Nephron (organoid): Measurements from ENCODE around the gene GMDS.

Experiments used
- H3K27ac Mint-ChIP-seq, 3 experiments: 2 replicates each; pipeline ENCODE4 v1.8.0; 2020; ENCODE audit warnings: mixed read lengths in 3 of 3, mild to moderate bottlenecking in 2 of 3, moderate library complexity in 1 of 3
- H3K27me3 Mint-ChIP-seq: 2 replicates; pipeline ENCODE4 v1.8.0; 2021; ENCODE audit warnings: low read depth, mild to moderate bottlenecking, moderate library complexity, mixed read lengths
- H3K36me3 Mint-ChIP-seq: 2 replicates; pipeline ENCODE4 v1.8.0; 2020; ENCODE audit warnings: low read depth, mixed read lengths
- H3K4me1 Mint-ChIP-seq: 2 replicates; pipeline ENCODE4 v1.8.0; 2020; ENCODE audit warnings: mixed read lengths
- H3K4me3 Mint-ChIP-seq, 3 experiments: 2 replicates each; pipeline ENCODE4 v1.8.0; 2020; ENCODE audit warnings: mild to moderate bottlenecking in 3 of 3, mixed read lengths in 3 of 3, moderate library complexity in 2 of 3
- H3K9me3 Mint-ChIP-seq: 2 replicates; pipeline ENCODE4 v1.8.0; 2020; ENCODE audit warnings: mixed read lengths
- TF ChIP-seq, protein P1 (sequence below), 3 experiments: fragments of 200-600 bp; sonication (generic); IDR thresholded peaks; one replicate each; pipeline ENCODE4 v1.5.0; 2021; ENCODE audit warnings: antibody characterized with exemption in 3 of 3; ENCODE audit not compliant: unreplicated experiment in 3 of 3

GMDS gene

DNA sequence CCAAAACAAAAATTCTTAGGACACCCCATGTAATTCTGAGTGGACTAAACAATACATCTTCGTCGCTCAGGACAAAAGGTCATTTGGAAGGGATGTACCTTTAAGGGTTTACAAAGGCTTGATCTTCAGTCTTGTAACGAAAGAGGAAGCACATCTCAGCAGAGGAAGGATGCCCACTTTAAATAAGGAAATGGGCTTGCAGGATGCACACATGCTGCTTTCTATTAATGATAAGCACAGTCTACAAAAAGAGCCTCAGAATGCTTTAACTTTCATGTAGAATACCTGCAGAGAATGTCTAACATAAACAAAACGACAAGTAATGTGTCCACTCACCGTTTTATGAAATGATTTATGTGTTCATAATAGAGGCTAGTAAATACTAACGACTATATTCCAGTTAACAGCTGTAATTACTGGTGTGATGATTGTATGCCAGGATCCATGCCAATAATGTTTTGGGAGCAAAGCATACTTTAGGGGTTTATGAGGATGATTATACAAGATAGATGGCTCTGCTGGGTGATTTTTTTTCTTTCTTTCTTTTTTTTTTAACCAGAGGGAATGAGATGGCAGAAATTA, 216.9 kb downstream of the GMDS start:
- Mint-ChIP-seq H3K4me3 (no peak overlapping the region), H3K9me3 (no peaks in the 10 kb centered on the region), H3K36me3 (no peaks in the 10 kb centered on the region), H3K27me3 (peaks cover 4% of the 10 kb centered on the region), H3K27ac (peak overlapping the region in 1 of 3 experiments; percentile 3), H3K4me1 (peaks cover 5% of the 10 kb centered on the region)
- TF ChIP-seq, protein P1, sequence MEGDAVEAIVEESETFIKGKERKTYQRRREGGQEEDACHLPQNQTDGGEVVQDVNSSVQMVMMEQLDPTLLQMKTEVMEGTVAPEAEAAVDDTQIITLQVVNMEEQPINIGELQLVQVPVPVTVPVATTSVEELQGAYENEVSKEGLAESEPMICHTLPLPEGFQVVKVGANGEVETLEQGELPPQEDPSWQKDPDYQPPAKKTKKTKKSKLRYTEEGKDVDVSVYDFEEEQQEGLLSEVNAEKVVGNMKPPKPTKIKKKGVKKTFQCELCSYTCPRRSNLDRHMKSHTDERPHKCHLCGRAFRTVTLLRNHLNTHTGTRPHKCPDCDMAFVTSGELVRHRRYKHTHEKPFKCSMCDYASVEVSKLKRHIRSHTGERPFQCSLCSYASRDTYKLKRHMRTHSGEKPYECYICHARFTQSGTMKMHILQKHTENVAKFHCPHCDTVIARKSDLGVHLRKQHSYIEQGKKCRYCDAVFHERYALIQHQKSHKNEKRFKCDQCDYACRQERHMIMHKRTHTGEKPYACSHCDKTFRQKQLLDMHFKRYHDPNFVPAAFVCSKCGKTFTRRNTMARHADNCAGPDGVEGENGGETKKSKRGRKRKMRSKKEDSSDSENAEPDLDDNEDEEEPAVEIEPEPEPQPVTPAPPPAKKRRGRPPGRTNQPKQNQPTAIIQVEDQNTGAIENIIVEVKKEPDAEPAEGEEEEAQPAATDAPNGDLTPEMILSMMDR (IDR thresholded peaks at IDR 0.05; ENCODE audit: unreplicated experiment in 3 of 3): no peak

DNA sequence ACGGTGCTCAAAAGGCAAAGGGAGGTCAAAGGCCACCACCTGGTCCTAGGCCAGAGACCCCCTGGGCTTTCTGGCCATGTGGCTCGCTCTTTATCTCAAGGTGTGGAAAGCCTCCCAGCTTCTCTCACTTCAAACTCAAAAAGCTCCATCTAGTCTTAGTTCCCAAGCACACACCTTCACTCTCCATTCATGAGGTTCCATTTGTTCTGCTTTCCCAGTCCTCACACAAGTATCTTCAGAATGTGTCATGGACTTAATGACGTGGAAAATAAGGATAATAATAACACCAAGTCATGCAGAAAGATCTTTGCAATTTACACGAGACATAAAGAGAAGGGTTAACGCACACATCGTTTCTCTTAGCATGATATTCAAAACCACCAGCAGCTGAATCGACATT, 219.3 kb downstream of the GMDS start:
- Mint-ChIP-seq H3K4me1 (peaks cover 20% of the 10 kb centered on the region), H3K27ac (no peak overlapping the region), H3K27me3 (peaks cover under 1% of the 10 kb centered on the region), H3K4me3 (no peak overlapping the region), H3K36me3 (no peaks in the 10 kb centered on the region), H3K9me3 (no peaks in the 10 kb centered on the region)
- TF ChIP-seq, protein P1 (IDR thresholded peaks at IDR 0.05; ENCODE audit: unreplicated experiment in 3 of 3): no peak

DNA sequence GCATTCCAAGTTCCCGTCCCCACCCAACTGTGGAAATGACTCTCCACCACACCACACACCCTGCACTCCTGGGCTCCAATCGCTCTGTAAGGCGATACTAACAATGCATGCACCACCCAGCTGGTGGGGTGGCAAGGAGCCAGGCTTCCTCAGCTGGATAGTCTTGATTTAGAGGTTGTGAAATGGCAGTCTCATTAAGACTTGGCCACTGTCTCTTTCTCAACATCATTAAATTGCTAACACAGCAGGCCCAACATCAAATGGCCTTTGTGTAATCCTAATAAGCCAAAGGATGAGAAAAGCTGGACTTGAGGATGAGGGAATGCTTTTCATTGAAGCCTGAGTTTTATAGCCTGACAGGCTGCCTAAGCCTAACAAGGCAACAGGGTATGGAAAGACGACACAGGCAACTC, 223.7 kb downstream of the GMDS start:
- peaks cover 21% of the 10 kb centered on the region for H3K4me1 Mint-ChIP-seq
- peaks cover 4% of the 10 kb centered on the region for H3K36me3 Mint-ChIP-seq
- H3K27ac Mint-ChIP-seq: peak overlapping the region; percentile 19 to 74 (median 66)
- H3K27me3 Mint-ChIP-seq: no peaks in the 10 kb centered on the region
- peaks cover 10% of the 10 kb centered on the region for H3K9me3 Mint-ChIP-seq
- H3K4me3 Mint-ChIP-seq: peak overlapping the region in 2 of 3 experiments; percentile 16 to 28
- TF ChIP-seq, protein P1 (IDR thresholded peaks at IDR 0.05; ENCODE audit: unreplicated experiment in 3 of 3): no peak

DNA sequence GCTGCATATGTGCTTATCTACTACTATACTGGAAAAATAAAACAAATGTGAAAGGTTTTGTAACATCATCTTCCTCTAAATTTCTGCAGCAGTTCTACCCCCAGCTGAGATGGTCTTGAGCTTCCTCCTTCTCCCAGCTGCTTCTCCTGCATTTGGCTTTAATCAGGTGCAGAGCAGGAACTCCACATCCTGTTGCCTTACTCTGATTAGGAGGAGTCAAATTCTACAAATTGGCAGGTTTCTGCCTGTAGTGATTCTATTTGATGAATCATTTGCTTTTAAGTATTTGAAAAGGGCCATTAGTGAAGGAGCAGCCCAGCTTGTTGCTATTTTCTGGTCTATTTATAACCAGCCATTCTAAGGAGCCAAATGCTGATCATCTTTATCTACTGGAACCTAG, 224.5 kb downstream of the GMDS start:
- H3K4me1 Mint-ChIP-seq: peaks cover 21% of the 10 kb centered on the region
- H3K36me3 Mint-ChIP-seq: peaks cover 4% of the 10 kb centered on the region
- H3K27ac Mint-ChIP-seq: peak overlapping the region in 2 of 3 experiments; percentile 17 to 32
- no peaks in the 10 kb centered on the region for H3K27me3 Mint-ChIP-seq
- H3K4me3 Mint-ChIP-seq: no peak overlapping the region
- H3K9me3 Mint-ChIP-seq: peaks cover 10% of the 10 kb centered on the region
- TF ChIP-seq, protein P1 (IDR thresholded peaks at IDR 0.05; ENCODE audit: unreplicated experiment in 3 of 3): no peak

DNA sequence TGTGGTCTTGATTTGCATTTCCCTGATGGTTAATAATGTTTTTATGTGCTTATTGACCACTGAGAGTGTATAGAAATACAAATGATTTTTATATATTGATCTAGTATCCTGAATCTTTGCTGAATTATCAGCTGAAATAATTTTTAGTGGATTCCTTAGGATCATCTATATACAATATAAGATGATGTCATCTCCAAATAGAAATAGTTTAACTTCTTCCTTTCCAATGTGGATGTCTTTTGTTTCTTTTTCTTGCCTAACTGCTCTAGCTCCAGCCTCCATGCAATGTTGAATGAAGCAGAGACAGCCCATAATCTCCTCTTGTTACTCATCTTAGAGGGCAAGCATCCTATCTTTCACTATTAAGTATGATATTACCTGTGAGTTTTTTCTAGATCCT, 226.4 kb downstream of the GMDS start:
- TF ChIP-seq, protein P1 (IDR thresholded peaks at IDR 0.05; ENCODE audit: unreplicated experiment in 3 of 3): no peak
- Mint-ChIP-seq H3K27ac (no peak overlapping the region), H3K27me3 (no peaks in the 10 kb centered on the region), H3K9me3 (peaks cover 27% of the 10 kb centered on the region), H3K36me3 (peaks cover 20% of the 10 kb centered on the region), H3K4me3 (no peak overlapping the region), H3K4me1 (peaks cover 21% of the 10 kb centered on the region)

DNA sequence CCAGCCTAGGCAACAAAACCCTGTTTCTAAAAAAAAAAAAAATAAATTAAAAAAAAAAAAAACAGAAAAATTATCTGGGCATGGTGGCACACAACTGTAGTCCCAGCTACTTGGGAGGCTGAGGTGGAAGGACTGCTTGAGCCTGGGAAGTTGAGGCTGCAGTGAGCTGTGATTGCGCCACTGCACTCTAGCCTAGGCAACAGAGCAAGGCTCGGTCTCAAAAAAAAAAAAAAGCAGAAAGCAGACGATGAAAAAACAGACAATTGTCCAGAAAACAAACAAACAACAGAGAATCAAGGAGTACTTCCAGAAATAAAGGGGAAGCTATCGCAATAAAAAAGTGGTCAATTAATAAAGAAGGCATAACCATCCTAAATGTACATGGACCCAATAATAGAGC, 229.4 kb downstream of the GMDS start:
- Mint-ChIP-seq H3K27ac (no peak overlapping the region), H3K4me1 (peaks cover 5% of the 10 kb centered on the region), H3K9me3 (peaks cover 42% of the 10 kb centered on the region), H3K4me3 (no peak overlapping the region), H3K36me3 (peaks cover 28% of the 10 kb centered on the region), H3K27me3 (no peaks in the 10 kb centered on the region)
- TF ChIP-seq, protein P1 (IDR thresholded peaks at IDR 0.05; ENCODE audit: unreplicated experiment in 3 of 3): no peak
